ENCODE data around the gene CLEC14A. TPM values are rescaled to one million over a fixed set of nuclear protein-coding genes. Genes with fewer than 3 reads are reported as not detected.

Gene CLEC14A
- total and polyA plus RNA-seq, 2 donors (not counting 1 experiment from before 2014, with no cell fraction given) = not detected

GRCh38 chr14:38278035-38278434 is 22.1 kb upstream of the CLEC14A start:
- DNase-seq (no peak), ATAC-seq (ENCODE audit: low read depth) (no peak)
- H3K4me1 Mint-ChIP-seq = no peaks in the 10 kb centered on the region
- no CpG with 5 or more reads among the region's 1 CpG for WGBS (ENCODE audit: insufficient coverage)
- no peaks in the 10 kb centered on the region for H3K9me3 Mint-ChIP-seq (ENCODE audit: insufficient read depth)
- Histone ChIP-seq H3K4me1 (ENCODE audit: control insufficient read depth in 2 of 2, insufficient read depth in 2 of 2, low read length in 2 of 2) (no peaks in the 10 kb centered on the region), H3K79me2 (ENCODE audit: control insufficient read depth, insufficient read depth, low read length) (no peaks in the 10 kb centered on the region), H3K36me3 (replicated peaks in 1 of 2; ENCODE audit: control extremely low read depth in 1 of 2, control insufficient read depth in 1 of 2, extremely low read depth in 1 of 2, insufficient read depth in 2 of 2, low read length in 1 of 2) (no peaks in the 10 kb centered on the region), H3K4me3 (ENCODE audit: control extremely low read depth in 1 of 5, extremely low read depth in 1 of 5, insufficient read depth in 1 of 5, low read depth in 2 of 5, low read length in 4 of 5) (no peak overlapping the region), H3K4me2 (replicated peaks; ENCODE audit: low read depth, low read length, poor library complexity, severe bottlenecking) (no peak overlapping the region), H4K20me1 (ENCODE audit: control insufficient read depth, insufficient read depth, low read length, poor library complexity, severe bottlenecking) (no peaks in the 10 kb centered on the region), H3K27me3 (replicated peaks in 1 of 4; ENCODE audit: control extremely low read depth in 1 of 4, control insufficient read depth in 3 of 4, insufficient read depth in 4 of 4, low read length in 3 of 4) (no peaks in the 10 kb centered on the region), H3K9ac (ENCODE audit: low read length) (no peak overlapping the region), H2AFZ (ENCODE audit: insufficient read depth, low read depth, low read length, poor library complexity, severe bottlenecking) (no peak overlapping the region), H3K9me3 (ENCODE audit: control extremely low read depth in 1 of 3, control insufficient read depth in 2 of 3, insufficient read depth in 1 of 3, low read length in 2 of 3) (no peaks in the 10 kb centered on the region), H3K27ac (ENCODE audit: low read length in 2 of 2) (no peak overlapping the region)
- ChIA-PET POLR2A (no interaction called here), CTCF (no interaction called here)
- no peak overlapping the region for H3K27ac Mint-ChIP-seq
- H3K27me3 Mint-ChIP-seq = no peaks in the 10 kb centered on the region
- intact Hi-C loops (cut with micrococcal nuclease) = no loop called here
- TF ChIP-seq CTCF (IDR thresholded peaks at IDR 0.05) = no peak
- no peak for TF ChIP-seq EZH2 (IDR thresholded peaks at IDR 0.05; ENCODE audit: borderline replicate concordance, insufficient read depth, low read depth, low read length, poor library complexity, severe bottlenecking)
- no peak overlapping the region for H3K4me3 Mint-ChIP-seq

GRCh38 chr14:38262844-38263243 is 7.0 kb upstream of the CLEC14A start:
- Histone ChIP-seq H3K36me3 (replicated peaks in 1 of 2; ENCODE audit: control extremely low read depth in 1 of 2, control insufficient read depth in 1 of 2, extremely low read depth in 1 of 2, insufficient read depth in 2 of 2, low read length in 1 of 2) (no peaks in the 10 kb centered on the region), H3K27me3 (replicated peaks in 1 of 4; ENCODE audit: control extremely low read depth in 1 of 4, control insufficient read depth in 3 of 4, insufficient read depth in 4 of 4, low read length in 3 of 4) (no peaks in the 10 kb centered on the region), H3K4me3 (ENCODE audit: control extremely low read depth in 1 of 5, extremely low read depth in 1 of 5, insufficient read depth in 1 of 5, low read depth in 2 of 5, low read length in 4 of 5) (no peak overlapping the region), H3K9me3 (ENCODE audit: control extremely low read depth in 1 of 3, control insufficient read depth in 2 of 3, insufficient read depth in 1 of 3, low read length in 2 of 3) (peaks cover 0 to 5% (median 0%) of the 10 kb centered on the region in 3 donors), H4K20me1 (ENCODE audit: control insufficient read depth, insufficient read depth, low read length, poor library complexity, severe bottlenecking) (no peaks in the 10 kb centered on the region), H3K27ac (ENCODE audit: low read length in 2 of 2) (no peak overlapping the region), H2AFZ (ENCODE audit: insufficient read depth, low read depth, low read length, poor library complexity, severe bottlenecking) (no peak overlapping the region), H3K9ac (ENCODE audit: low read length) (no peak overlapping the region), H3K4me2 (replicated peaks; ENCODE audit: low read depth, low read length, poor library complexity, severe bottlenecking) (no peak overlapping the region), H3K79me2 (ENCODE audit: control insufficient read depth, insufficient read depth, low read length) (no peaks in the 10 kb centered on the region), H3K4me1 (ENCODE audit: control insufficient read depth in 2 of 2, insufficient read depth in 2 of 2, low read length in 2 of 2) (no peaks in the 10 kb centered on the region)
- no peaks in the 10 kb centered on the region for H3K4me1 Mint-ChIP-seq
- H3K27me3 Mint-ChIP-seq = no peaks in the 10 kb centered on the region
- DNase-seq = no peak
- no peak overlapping the region for H3K4me3 Mint-ChIP-seq
- peaks cover 3% of the 10 kb centered on the region for H3K9me3 Mint-ChIP-seq (ENCODE audit: insufficient read depth)
- ChIA-PET CTCF (no interaction called here), POLR2A (no interaction called here)
- ATAC-seq (ENCODE audit: low read depth) = no peak
- 85% methylated on average over 4 of the region's 4 CpGs for whole genome bisulfite sequencing (ENCODE audit: insufficient coverage)
- TF ChIP-seq EZH2 (IDR thresholded peaks at IDR 0.05; ENCODE audit: borderline replicate concordance, insufficient read depth, low read depth, low read length, poor library complexity, severe bottlenecking) (no peak), CTCF (IDR thresholded peaks at IDR 0.05) (no peak)
- H3K27ac Mint-ChIP-seq = no peak overlapping the region
- intact Hi-C loops (cut with micrococcal nuclease) = no loop called here
